GM12891 (cell line): ENCODE results near the gene SRP19.

ENCODE experiments used
- POLR2AphosphoS5 ChIP-seq: IDR thresholded peaks from 2 replicates; pipeline ENCODE4 v1.6.1; 2011; ENCODE audit warnings: low read depth, low read length, control low read depth
- SPI1 ChIP-seq: IDR thresholded peaks from 2 replicates; pipeline ENCODE4 v1.6.1; 2011; ENCODE audit warnings: low read depth, low read length, control low read depth

GRCh38 chr5:112907166-112907631 is 46.1 kb downstream of the SRP19 start:
- TF ChIP-seq SPI1 (no peak), POLR2AphosphoS5 (no peak)
